K562 (cell line): ENCODE data around the gene EPHA4.

ENCODE experiments used
- HEY1 ChIP-seq: fragments of 250-450 bp; sonication (Bioruptor Pico); IDR thresholded peaks from 2 replicates; pipeline ENCODE4 v1.5.0; 2020; ENCODE audit warnings: mild to moderate bottlenecking, moderate library complexity, borderline replicate concordance
- ZNF124 ChIP-seq: sonication (generic); formaldehyde crosslinking; IDR thresholded peaks from 2 replicates; pipeline ENCODE4 v1.8.1; 2022; ENCODE audit warnings: missing genetic modification reagents
- TF ChIP-seq, protein P1 (sequence below), 2 experiments: fragments of 450-650 bp; formaldehyde crosslinking in 1 of 2; IDR thresholded peaks; 2 replicates each; pipeline versions ENCODE4 v1.4.0 to v1.6.1; 2014 to 2020; ENCODE audit warnings: mild to moderate bottlenecking in 2 of 2, borderline replicate concordance in 1 of 2, low read depth in 1 of 2

DNA sequence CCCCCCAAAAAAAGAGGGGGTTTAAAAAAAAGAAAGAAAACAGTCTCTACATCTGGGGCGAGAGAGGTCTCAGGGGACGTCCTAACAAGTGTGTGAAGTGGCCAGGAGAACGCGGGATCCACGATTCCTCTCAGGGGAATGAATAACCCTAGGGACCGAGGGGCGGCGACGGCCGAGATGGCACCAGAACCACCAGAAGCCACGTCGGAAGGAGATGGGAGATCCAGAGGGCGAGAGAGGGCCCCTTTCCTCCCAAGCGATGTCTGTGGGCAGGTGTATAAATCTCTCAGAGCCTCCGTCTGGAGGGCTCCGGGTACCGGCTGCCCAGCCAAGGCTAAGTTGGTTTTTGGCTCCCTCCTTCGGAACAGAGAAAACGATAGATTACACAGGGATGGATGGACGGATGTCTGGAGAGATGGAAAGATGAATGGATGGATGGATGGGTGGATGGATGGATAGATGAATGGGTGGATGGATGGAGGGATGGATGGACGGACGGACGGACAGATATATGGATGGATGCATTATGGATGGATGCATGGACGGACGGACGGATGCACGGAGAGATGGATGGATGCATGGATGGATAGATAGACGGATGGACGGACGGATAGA lies 1.7 kb downstream of the EPHA4 start:
- TF ChIP-seq ZNF124 (CRISPR knock-in tag) (no peak), HEY1 (CRISPR knock-in tag) (no peak)
- TF ChIP-seq, protein P1, sequence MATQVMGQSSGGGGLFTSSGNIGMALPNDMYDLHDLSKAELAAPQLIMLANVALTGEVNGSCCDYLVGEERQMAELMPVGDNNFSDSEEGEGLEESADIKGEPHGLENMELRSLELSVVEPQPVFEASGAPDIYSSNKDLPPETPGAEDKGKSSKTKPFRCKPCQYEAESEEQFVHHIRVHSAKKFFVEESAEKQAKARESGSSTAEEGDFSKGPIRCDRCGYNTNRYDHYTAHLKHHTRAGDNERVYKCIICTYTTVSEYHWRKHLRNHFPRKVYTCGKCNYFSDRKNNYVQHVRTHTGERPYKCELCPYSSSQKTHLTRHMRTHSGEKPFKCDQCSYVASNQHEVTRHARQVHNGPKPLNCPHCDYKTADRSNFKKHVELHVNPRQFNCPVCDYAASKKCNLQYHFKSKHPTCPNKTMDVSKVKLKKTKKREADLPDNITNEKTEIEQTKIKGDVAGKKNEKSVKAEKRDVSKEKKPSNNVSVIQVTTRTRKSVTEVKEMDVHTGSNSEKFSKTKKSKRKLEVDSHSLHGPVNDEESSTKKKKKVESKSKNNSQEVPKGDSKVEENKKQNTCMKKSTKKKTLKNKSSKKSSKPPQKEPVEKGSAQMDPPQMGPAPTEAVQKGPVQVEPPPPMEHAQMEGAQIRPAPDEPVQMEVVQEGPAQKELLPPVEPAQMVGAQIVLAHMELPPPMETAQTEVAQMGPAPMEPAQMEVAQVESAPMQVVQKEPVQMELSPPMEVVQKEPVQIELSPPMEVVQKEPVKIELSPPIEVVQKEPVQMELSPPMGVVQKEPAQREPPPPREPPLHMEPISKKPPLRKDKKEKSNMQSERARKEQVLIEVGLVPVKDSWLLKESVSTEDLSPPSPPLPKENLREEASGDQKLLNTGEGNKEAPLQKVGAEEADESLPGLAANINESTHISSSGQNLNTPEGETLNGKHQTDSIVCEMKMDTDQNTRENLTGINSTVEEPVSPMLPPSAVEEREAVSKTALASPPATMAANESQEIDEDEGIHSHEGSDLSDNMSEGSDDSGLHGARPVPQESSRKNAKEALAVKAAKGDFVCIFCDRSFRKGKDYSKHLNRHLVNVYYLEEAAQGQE (IDR thresholded peaks at IDR 0.05; ENCODE audit: borderline replicate concordance): no peak
- TF ChIP-seq, protein P1 (CRISPR knock-in tag; IDR thresholded peaks at IDR 0.05; ENCODE audit: low read depth): no peak
